Bronchial epithelial cell (primary cell): ENCODE results near the gene ANKLE2. TPM values are rescaled to one million over a fixed set of nuclear protein-coding genes. Genes with fewer than 3 reads are reported as not detected.
"Not testable (repeated sequence)": the region's sequence is repeated elsewhere in the genome, so short reads cannot be mapped to it uniquely, and the experiment has no call there.

ENCODE experiments used
- DNase-seq: peaks from one replicate; pipeline ENCODE4 v3.0.0-alpha.2; 2010; ENCODE audit warnings: low read depth
- FAIRE-seq: peaks from 2 replicates; lab custom pipeline; 2011; peaks lifted over from hg19 to GRCh38; lab: Jason Lieb, UNC
- H3K27me3 ChIP-seq: 2 replicates; pipeline ENCODE4 v1.5.1; 2011; ENCODE audit warnings: low read length; ENCODE audit not compliant: control insufficient read depth, insufficient read depth
- H3K36me3 ChIP-seq: 2 replicates; pipeline ENCODE4 v1.5.1; 2011; ENCODE audit warnings: low read length; ENCODE audit not compliant: control insufficient read depth, insufficient read depth
- H3K4me3 ChIP-seq: 2 replicates; pipeline ENCODE4 v1.5.1; 2011; ENCODE audit warnings: mild to moderate bottlenecking, low read depth, low read length, control low read depth
- CTCF ChIP-seq: IDR thresholded peaks from 2 replicates; pipeline ENCODE4 v1.5.1; 2011; ENCODE audit warnings: mild to moderate bottlenecking, moderate library complexity, low read length, control low read depth, inconsistent platforms; ENCODE audit not compliant: insufficient read depth, severe bottlenecking
- total RNA-seq: library from RNA; depleted of rRNA; stranded (reverse); fragments of >200 nt; gene quantifications from 2 replicates; pipeline ENCODE4 v1.2.1, GENCODE V29; 2014

The ANKLE2 gene
- 71.6 and 82.7 TPM in 2 replicates for total RNA-seq

GRCh38 chr12:132761032-132761920 is at the start of gene ANKLE2:
ANKLE2 (minus strand) TSS chr12:132761832; CDS start chr12:132761798, 34 bp downstream.
- Histone ChIP-seq H3K4me3 (peak within 1 kb of the TSS; percentile 85), H3K36me3 (peaks cover 3% of the 10 kb centered on the region), H3K27me3 (no peaks in the 10 kb centered on the region)
- FAIRE-seq (no peak), DNase-seq (peak; percentile 35)
- TF ChIP-seq CTCF = no peak

GRCh38 chr12:132809391-132809790 is 47.8 kb upstream of the ANKLE2 start:
- not testable (repeated sequence) for H3K4me3 ChIP-seq, H3K27me3 ChIP-seq, DNase-seq, FAIRE-seq
- TF ChIP-seq CTCF = peak; percentile 41
- H3K36me3 ChIP-seq = peaks cover 27% of the 10 kb centered on the region

GRCh38 chr12:132807295-132808092 is 45.9 kb upstream of the ANKLE2 start:
- no peak for FAIRE-seq
- H3K36me3 ChIP-seq = peaks cover 27% of the 10 kb centered on the region
- DNase-seq = no peak
- H3K4me3 ChIP-seq = no peak overlapping the region
- no peaks in the 10 kb centered on the region for H3K27me3 ChIP-seq
- no peak for TF ChIP-seq CTCF

GRCh38 chr12:132806857-132807256 is 45.2 kb upstream of the ANKLE2 start:
- Histone ChIP-seq H3K4me3 (no peak overlapping the region), H3K27me3 (no peaks in the 10 kb centered on the region), H3K36me3 (peaks cover 27% of the 10 kb centered on the region)
- TF ChIP-seq CTCF = no peak
- no peak for DNase-seq
- peak; percentile 32 for FAIRE-seq

- H3K27me3 ChIP-seq = no peaks in the 10 kb centered on the region
- DNase-seq = peak; percentile 33
- no peak overlapping the region for H3K4me3 ChIP-seq
- no peak for FAIRE-seq
- TF ChIP-seq CTCF = no peak
- peaks cover 36% of the 10 kb centered on the region for H3K36me3 ChIP-seq
Observed at GRCh38 chr12:132804426-132804861, 42.8 kb upstream of the ANKLE2 start.
